Measurements from ENCODE around the gene NGF.

DNA sequence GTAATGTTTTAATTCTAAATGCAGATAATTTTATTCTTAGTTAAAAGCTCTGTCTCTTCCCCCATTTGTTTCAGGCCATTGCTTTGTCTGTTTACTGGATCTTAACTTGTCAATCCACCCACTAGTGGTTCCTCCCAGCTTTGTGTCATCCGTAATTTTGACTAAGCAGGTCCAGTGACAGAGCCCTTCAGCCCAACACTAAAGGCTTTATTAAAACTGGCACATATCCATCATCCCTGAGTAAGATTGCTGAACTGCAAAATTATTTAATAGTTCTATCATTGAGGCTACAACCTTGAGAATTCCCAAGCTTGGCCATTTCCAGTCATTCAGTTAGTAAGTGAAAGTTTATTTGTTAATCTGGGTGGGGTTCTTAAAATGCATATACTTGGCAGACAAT lies 96.7 kb downstream of the NGF start:
- TF ChIP-seq, protein P1, sequence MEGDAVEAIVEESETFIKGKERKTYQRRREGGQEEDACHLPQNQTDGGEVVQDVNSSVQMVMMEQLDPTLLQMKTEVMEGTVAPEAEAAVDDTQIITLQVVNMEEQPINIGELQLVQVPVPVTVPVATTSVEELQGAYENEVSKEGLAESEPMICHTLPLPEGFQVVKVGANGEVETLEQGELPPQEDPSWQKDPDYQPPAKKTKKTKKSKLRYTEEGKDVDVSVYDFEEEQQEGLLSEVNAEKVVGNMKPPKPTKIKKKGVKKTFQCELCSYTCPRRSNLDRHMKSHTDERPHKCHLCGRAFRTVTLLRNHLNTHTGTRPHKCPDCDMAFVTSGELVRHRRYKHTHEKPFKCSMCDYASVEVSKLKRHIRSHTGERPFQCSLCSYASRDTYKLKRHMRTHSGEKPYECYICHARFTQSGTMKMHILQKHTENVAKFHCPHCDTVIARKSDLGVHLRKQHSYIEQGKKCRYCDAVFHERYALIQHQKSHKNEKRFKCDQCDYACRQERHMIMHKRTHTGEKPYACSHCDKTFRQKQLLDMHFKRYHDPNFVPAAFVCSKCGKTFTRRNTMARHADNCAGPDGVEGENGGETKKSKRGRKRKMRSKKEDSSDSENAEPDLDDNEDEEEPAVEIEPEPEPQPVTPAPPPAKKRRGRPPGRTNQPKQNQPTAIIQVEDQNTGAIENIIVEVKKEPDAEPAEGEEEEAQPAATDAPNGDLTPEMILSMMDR (IDR thresholded peaks at IDR 0.05; ENCODE audit: insufficient read depth, low read depth, low read length) = no peak
- no peak for TF ChIP-seq EZH2 (IDR thresholded peaks at IDR 0.05; ENCODE audit: insufficient read depth, low read length)
